NCI-H2029 treated with DMSO at 0.1 percent for 48 hours (cell line): ENCODE data around the gene LASP1.

ENCODE experiments used
- DNase-seq: peaks from one replicate; lab custom pipeline; 2025; lab: John Stamatoyannopoulos, UW

The LASP1 gene

DNA sequence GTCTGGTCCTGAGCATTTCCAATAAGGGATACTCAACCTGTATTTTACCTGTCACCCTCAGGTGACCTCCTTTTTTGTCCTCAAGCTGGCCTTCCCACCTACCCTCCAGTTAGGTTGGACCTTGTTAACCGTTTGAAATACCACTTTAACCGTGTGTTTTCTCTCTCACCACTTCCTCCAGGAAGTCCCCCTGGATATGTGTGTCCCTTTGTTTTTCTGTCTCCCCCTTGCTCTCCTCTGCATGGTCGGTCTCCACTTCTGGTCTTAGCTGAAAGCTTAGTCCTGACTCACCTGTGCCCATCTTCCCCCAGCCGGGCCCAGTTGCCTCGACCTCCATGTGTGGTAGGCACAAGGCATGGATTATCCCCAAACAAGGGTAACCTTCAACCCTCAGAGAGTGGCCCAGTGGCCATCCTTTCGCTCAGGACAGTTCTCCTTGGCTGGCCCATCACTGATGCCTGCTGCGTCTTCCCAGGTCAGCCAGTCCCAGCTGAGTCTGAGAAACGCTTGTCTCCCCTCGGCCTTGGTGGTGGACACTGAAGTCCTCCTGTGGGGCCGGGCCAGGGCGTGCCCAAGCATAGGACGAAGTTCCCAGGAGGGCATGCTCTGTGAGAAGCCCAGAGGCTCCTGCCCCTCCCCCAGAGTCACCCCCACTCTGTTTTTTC lies 20.0 kb downstream of the LASP1 start:
- no peak for DNase-seq

DNA sequence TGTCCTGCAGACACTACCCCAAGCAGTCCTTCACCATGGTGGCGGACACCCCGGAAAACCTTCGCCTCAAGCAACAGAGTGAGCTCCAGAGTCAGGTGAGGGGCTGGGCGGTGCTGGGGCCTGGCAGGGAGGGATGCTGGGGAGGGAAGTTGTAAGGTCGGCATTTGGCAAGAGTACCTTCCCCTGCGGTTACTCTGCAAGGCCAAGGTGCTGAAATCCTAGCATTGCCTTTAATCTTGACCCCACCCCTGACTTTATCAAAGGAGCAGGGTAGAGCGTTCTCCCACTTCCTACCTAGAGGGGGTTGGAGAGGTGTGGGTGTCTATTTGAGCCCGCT lies 20.5 kb downstream of the LASP1 start:
- DNase-seq, result no peak

- no peak for DNase-seq
These were observed 21.6 kb downstream of the LASP1 start for GRCh38 chr17:38891441-38891840.

GRCh38 chr17:38892083-38892482 lies 22.2 kb downstream of the LASP1 start:
- DNase-seq, result no peak

GRCh38 chr17:38892620-38893019 lies 22.8 kb downstream of the LASP1 start:
- DNase-seq, result no peak

DNA sequence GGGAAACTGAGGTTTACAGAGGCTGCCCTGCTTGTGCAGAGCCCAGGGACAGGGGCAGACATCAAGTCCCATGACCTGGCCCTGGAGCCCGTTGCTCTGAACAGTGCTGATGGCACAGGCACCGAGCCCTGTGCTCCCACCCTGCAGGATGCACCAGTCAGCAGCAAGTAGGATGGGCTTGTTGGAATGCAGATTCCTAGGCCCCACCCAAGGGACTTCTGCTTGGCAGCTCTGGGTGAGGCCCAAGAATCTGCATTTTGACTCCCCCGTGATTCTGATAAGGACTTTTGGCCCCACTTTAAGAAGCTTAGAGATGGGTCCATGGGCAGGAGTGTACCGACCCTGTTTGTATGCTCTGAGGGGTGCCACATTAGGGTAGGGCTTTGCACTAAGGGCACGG lies 23.3 kb downstream of the LASP1 start:
- no peak for DNase-seq

DNA sequence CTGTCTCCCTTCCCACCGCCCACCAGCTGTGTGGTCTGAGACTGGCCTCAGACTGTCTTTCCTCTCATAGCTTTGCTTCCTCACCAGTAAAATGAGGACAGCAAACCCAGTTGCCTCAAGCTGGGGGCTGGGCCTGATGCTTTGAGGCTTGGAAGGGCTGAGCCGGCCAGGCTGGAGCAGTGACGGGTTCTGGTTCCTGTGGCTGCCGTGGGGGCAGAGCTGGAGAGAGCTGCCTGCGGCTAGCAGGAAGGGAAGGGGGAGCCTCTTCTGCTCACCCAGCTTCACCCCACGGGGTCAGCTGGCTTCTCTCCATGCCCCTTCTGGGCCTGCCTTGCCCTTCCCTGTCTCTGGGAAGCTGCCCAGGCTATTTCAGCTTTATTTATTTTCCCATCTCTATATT lies 23.7 kb downstream of the LASP1 start:
- DNase-seq, result no peak

- no peak for DNase-seq
These were observed 24.4 kb downstream of the LASP1 start for GRCh38 chr17:38894276-38894675.

DNA sequence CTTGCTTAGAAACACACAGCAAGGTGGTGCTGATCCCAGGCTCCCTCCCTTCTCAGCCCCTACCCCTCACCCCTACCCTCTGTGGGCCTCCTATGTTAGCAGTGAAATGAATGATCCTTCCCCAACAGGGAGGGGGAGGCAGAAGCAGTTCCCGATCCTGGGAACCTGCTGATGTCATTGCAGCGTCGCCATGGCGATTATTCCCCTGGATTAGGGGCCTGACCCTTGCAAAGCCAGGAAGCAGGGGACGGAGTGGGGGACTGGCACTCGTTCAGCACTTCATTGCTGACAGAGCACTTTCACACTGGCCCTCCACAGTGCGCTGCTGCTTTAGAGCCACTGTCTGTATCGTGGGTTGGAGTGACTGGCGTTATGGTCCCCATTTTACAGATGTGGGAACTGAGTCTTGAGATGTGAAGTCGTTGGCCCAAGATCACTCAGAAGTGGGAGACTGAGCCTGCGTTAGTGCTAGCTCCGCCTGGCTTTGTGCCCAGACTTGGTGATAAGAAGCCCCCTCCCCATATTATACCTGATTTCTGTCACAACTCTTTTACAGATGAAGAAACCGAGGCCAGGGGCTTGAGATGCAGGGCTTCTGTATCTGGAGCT lies 26.6 kb downstream of the LASP1 start:
- no peak for DNase-seq

- DNase-seq, result no peak
These were observed 27.3 kb downstream of the LASP1 start for GRCh38 chr17:38897176-38897575.

- DNase-seq, result no peak
These were observed 27.9 kb downstream of the LASP1 start for GRCh38 chr17:38897671-38898290.

GRCh38 chr17:38898291-38898679 lies 28.4 kb downstream of the LASP1 start:
- DNase-seq, result no peak

DNA sequence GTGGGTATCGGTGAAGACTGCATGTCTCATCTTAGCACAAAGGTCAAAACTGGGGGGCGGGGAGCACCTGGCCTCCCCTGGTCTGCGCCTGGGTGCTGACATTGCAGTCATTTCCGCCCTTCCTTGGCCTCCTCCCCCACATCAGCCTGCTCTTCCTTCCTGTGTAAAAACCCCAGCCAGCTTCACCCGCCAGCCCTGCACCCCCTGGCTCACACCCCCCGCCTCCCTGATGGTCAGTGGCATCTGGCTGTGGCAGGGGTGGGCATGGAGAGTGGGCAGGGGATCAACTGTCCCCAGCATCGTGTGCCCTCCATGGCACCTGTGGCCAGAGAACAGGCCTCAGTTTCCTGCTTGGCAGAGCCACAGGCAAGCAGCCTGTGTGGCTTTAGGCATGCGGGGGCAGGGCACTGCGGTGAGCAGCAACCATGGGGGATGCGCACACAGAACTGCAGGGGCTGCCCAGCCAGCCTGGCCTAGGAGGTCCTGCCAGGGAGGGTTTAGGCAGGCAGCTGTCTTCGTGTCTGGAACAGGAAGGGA lies 29.0 kb downstream of the LASP1 start:
- DNase-seq, result no peak

- DNase-seq, result no peak
These were observed 29.6 kb downstream of the LASP1 start for GRCh38 chr17:38899421-38899820.

GRCh38 chr17:38900978-38901656 lies 31.3 kb downstream of the LASP1 start:
- no peak for DNase-seq

DNA sequence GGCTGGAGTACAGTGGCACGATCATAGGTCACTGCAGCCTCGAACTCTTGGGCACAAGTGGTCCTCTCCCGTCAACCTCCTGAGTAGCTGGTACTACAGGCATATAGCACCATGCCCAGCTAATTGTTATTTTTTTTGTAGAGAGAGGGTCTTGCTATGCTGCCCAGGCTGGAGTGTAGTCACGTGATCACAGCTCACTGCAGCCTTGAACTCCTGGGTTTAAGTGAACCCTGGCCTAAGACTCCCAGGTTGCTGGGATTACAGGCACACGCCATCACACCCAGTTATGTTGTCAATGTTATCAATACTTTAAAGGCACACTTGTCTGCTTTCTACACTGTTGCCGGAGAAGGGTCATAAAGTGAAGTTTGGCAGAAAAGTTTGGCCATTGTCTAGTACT lies 33.5 kb downstream of the LASP1 start:
- DNase-seq, result no peak

DNA sequence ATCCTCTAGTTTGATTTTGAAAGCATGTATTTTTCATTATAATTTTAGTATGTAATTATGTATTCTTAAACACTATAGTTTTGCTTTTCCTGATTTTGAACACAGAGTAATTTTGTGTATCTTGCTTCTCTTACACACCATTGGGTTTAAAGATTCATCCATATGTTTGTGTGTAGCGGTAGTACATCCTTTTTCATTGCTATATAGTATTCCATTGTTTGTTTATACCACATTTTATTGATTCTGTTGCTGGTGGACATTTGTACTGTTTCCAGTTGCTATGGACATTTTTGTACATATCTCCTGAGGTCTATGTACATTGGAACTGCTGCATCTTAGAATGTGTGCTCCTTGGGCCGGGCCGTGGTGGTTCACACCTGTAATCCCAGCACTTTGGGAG lies 35.0 kb downstream of the LASP1 start:
- no peak for DNase-seq

- DNase-seq, result no peak
These were observed 35.5 kb downstream of the LASP1 start for GRCh38 chr17:38905375-38905774.

- DNase-seq, result no peak
These were observed 36.8 kb downstream of the LASP1 start for GRCh38 chr17:38906460-38907228.

DNA sequence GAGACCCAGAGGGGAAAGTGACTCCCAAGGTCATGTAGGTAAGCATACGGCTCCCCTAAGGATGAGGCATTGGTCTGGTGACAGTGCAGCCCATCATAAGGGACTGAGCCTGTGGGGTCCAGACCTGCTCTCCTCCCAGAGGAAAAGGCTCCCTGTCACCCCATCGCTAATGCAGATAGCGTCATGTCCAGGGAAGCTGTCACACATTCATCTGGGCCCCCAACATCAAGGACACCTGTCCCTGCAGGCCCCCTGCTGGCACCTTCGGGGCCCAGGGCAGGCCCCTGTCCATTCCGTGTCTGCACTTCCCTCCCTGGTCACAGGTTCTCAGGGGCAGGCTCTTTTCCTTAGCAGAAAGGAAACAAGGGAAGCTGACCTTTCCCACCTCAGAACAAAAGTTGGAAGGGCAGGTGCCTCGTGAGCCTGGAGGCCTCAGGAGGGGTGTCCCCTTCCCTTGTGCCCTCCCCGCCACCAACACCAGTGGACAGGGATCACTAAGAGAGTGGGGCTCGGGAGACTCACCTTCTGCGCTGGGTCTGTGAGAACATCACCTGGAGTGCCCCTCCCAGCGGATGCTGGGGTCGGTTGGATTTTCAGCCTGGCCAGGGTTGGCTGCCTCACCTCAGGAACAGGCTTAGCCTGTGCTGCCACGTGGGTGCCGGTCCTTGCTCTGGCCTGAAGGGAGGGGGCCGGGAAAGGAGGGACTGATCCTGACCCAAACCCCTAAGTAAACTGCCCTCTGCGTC lies 38.2 kb downstream of the LASP1 start:
- DNase-seq, result no peak

GRCh38 chr17:38908676-38909181 lies 38.9 kb downstream of the LASP1 start:
- no peak for DNase-seq
